HEK293 (cell line): ENCODE measurements around the gene CXCL6.

Experiments
- CTCF ChIA-PET: fragments of 350-600 bp; formaldehyde crosslinking; extraction: SDS; loops from one replicate; lab custom pipeline; 2021; ENCODE audit warnings: antibody characterized with exemption; lab: Yijun Ruan, JAX
- POLR2A ChIA-PET: fragments of 300-600 bp; formaldehyde crosslinking; extraction: SDS; loops from one replicate; lab custom pipeline; 2020; ENCODE audit warnings: antibody characterized with exemption, inconsistent platforms; lab: Yijun Ruan, JAX
- H3K27ac ChIP-seq: fragments of 200-500 bp; sonication (Bioruptor generic); 2 replicates; pipeline ENCODE4 v1.5.1; 2014; ENCODE audit warnings: low read depth, low read length, control low read depth, inconsistent platforms; ENCODE audit errors: extremely low read depth
- H3K36me3 ChIP-seq, 2 experiments: fragments of 200-500 bp in 1 of 2; sonication (Bioruptor generic) in 1 of 2; 1 replicate in 1 of 2; 2 replicates in 1 of 2; pipeline ENCODE4 v1.5.1; 2014 to 2017; ENCODE audit warnings: inconsistent platforms in 2 of 2, low read length in 2 of 2; ENCODE audit not compliant: control insufficient read depth in 2 of 2, insufficient read depth in 1 of 2
- H3K4me1 ChIP-seq: fragments of 200-500 bp; sonication (Bioruptor generic); 2 replicates; pipeline ENCODE4 v1.5.1; 2014; ENCODE audit warnings: mild to moderate bottlenecking, low read length, inconsistent platforms; ENCODE audit not compliant: control insufficient read depth, insufficient read depth
- H3K4me3 ChIP-seq: 2 replicates; pipeline ENCODE4 v1.5.1; 2011; ENCODE audit warnings: low read depth, mild to moderate bottlenecking, control low read depth, low read length, moderate library complexity
- H3K9me3 ChIP-seq: fragments of 200-500 bp; sonication (Bioruptor generic); 2 replicates; pipeline ENCODE4 v1.5.1; 2014; ENCODE audit warnings: low read depth, low read length, inconsistent platforms; ENCODE audit not compliant: control insufficient read depth, insufficient read depth
- GLI4 ChIP-seq: fragments of 450-650 bp; formaldehyde crosslinking; IDR thresholded peaks from 2 replicates; pipeline ENCODE4 v1.5.1; 2016; ENCODE audit warnings: missing biosample characterization, missing genetic modification characterization
- HOXA7 ChIP-seq: sonication (generic); formaldehyde crosslinking; IDR thresholded peaks from 2 replicates; pipeline ENCODE4 v1.8.1; 2022; ENCODE audit warnings: missing genetic modification reagents, borderline replicate concordance
- KLF17 ChIP-seq: fragments of 450-650 bp; formaldehyde crosslinking; IDR thresholded peaks from 2 replicates; pipeline ENCODE4 v1.5.1; 2016; ENCODE audit warnings: missing biosample characterization, missing genetic modification characterization
- KLF9 ChIP-seq: fragments of 450-650 bp; formaldehyde crosslinking; IDR thresholded peaks from 2 replicates; pipeline ENCODE4 v1.5.1; 2016; ENCODE audit warnings: missing biosample characterization, missing genetic modification characterization, low read depth
- PRDM6 ChIP-seq: fragments of 450-650 bp; formaldehyde crosslinking; IDR thresholded peaks from 2 replicates; pipeline ENCODE4 v1.5.1; 2017; ENCODE audit warnings: missing biosample characterization, missing genetic modification characterization
- SP7 ChIP-seq: fragments of 450-650 bp; formaldehyde crosslinking; IDR thresholded peaks from 2 replicates; pipeline ENCODE4 v1.5.1; 2016; ENCODE audit warnings: missing biosample characterization, missing genetic modification characterization
- ZFP41 ChIP-seq: fragments of 450-650 bp; formaldehyde crosslinking; IDR thresholded peaks from 2 replicates; pipeline ENCODE4 v1.5.1; 2016; ENCODE audit warnings: missing biosample characterization, missing genetic modification characterization, borderline replicate concordance
- ZFP69B ChIP-seq: fragments of 450-650 bp; formaldehyde crosslinking; IDR thresholded peaks from 2 replicates; pipeline ENCODE4 v1.5.1; 2016; ENCODE audit warnings: missing biosample characterization, missing genetic modification characterization
- ZNF138 ChIP-seq: fragments of 450-650 bp; formaldehyde crosslinking; IDR thresholded peaks from 2 replicates; pipeline ENCODE4 v1.5.1; 2016; ENCODE audit warnings: missing biosample characterization, missing genetic modification characterization, borderline replicate concordance
- ZNF155 ChIP-seq: fragments of 450-650 bp; formaldehyde crosslinking; IDR thresholded peaks from 2 replicates; pipeline ENCODE4 v1.5.1; 2016; ENCODE audit warnings: missing biosample characterization, missing genetic modification characterization
- ZNF16 ChIP-seq: fragments of 450-650 bp; formaldehyde crosslinking; IDR thresholded peaks from 2 replicates; pipeline ENCODE4 v1.5.1; 2016; ENCODE audit warnings: low read depth, missing biosample characterization, missing genetic modification characterization
- ZNF174 ChIP-seq: fragments of 450-650 bp; formaldehyde crosslinking; IDR thresholded peaks from 2 replicates; pipeline ENCODE4 v1.5.0; 2017; ENCODE audit warnings: missing biosample characterization, mild to moderate bottlenecking, missing genetic modification characterization
- ZNF184 ChIP-seq: fragments of 450-650 bp; IDR thresholded peaks from 2 replicates; pipeline ENCODE4 v1.5.1; 2018; ENCODE audit warnings: missing biosample characterization, mild to moderate bottlenecking, missing genetic modification characterization
- ZNF24 ChIP-seq: fragments of 450-650 bp; formaldehyde crosslinking; IDR thresholded peaks from 2 replicates; pipeline ENCODE4 v1.5.1; 2016; ENCODE audit warnings: missing biosample characterization, missing genetic modification characterization
- ZNF518A ChIP-seq: fragments of 450-650 bp; formaldehyde crosslinking; conservative IDR thresholded peaks from 2 replicates; pipeline ENCODE4 v1.5.1; 2016; ENCODE audit warnings: low read depth, missing biosample characterization, missing genetic modification characterization
- ZNF544 ChIP-seq: fragments of 450-650 bp; formaldehyde crosslinking; IDR thresholded peaks from 2 replicates; pipeline ENCODE4 v1.5.0; 2017; ENCODE audit warnings: missing biosample characterization, missing genetic modification characterization
- ZNF692 ChIP-seq: fragments of 450-650 bp; formaldehyde crosslinking; IDR thresholded peaks from 2 replicates; pipeline ENCODE4 v1.5.1; 2016; ENCODE audit warnings: missing biosample characterization, missing genetic modification characterization
- ZNF776 ChIP-seq: fragments of 450-650 bp; formaldehyde crosslinking; IDR thresholded peaks from 2 replicates; pipeline ENCODE4 v1.5.0; 2017; ENCODE audit warnings: missing biosample characterization, missing genetic modification characterization, borderline replicate concordance
- ZSCAN18 ChIP-seq: fragments of 450-650 bp; formaldehyde crosslinking; IDR thresholded peaks from 2 replicates; pipeline ENCODE4 v1.5.1; 2016; ENCODE audit warnings: missing biosample characterization, missing genetic modification characterization
- ZSCAN4 ChIP-seq: fragments of 450-650 bp; formaldehyde crosslinking; IDR thresholded peaks from 2 replicates; pipeline ENCODE4 v1.5.1; 2017; ENCODE audit warnings: missing biosample characterization, missing genetic modification characterization

Gene CXCL6

GRCh38 chr4:73822812-73823504 is 13.5 kb upstream of the CXCL6 start (continued):
- TF ChIP-seq ZNF518A (no peak), ZNF544 (tag by site-specific recombination) (no peak), ZNF155 (tag by site-specific recombination) (no peak), SP7 (tag by site-specific recombination) (no peak)

GRCh38 chr4:73823760-73824159 is 12.7 kb upstream of the CXCL6 start:
- ChIA-PET CTCF (interaction anchor here (0.6 kb wide), 1 partner anchor 70 kb away, joined by 3 read pairs; no protein-coding TSS in a partner anchor), POLR2A (no interaction called here)
- H3K36me3 ChIP-seq: no peaks in the 10 kb centered on the region
- TF ChIP-seq ZNF544 (tag by site-specific recombination): no peak
- TF ChIP-seq ZNF174 (tag by site-specific recombination): no peak
- no peak for TF ChIP-seq ZNF155 (tag by site-specific recombination)
- TF ChIP-seq ZFP41 (tag by site-specific recombination): no peak
- TF ChIP-seq HOXA7 (CRISPR knock-in tag): no peak
- TF ChIP-seq ZNF776: no peak
- no peak for TF ChIP-seq ZFP69B (tag by site-specific recombination)
- TF ChIP-seq ZNF16: no peak
- no peak for TF ChIP-seq ZNF184
- TF ChIP-seq ZNF692 (tag by site-specific recombination): no peak
- no peak for TF ChIP-seq KLF17 (tag by site-specific recombination)
- TF ChIP-seq ZSCAN18 (tag by site-specific recombination): no peak
- TF ChIP-seq ZNF138: no peak
- TF ChIP-seq ZNF24 (tag by site-specific recombination): no peak
- no peak for TF ChIP-seq GLI4 (tag by site-specific recombination)
- TF ChIP-seq ZSCAN4 (tag by site-specific recombination): no peak
- TF ChIP-seq KLF9 (tag by site-specific recombination): no peak
- TF ChIP-seq PRDM6 (tag by site-specific recombination): no peak
- H3K9me3 ChIP-seq: no peaks in the 10 kb centered on the region
- H3K4me1 ChIP-seq: no peaks in the 10 kb centered on the region
- H3K4me3 ChIP-seq: no peak overlapping the region
- H3K27ac ChIP-seq: no peak overlapping the region
